H1 (cell line): ENCODE results near the gene TUBB4B. TPM values are rescaled to one million over a fixed set of nuclear protein-coding genes. Genes with fewer than 3 reads are reported as not detected.
A peak's percentile ranks its signal among the peaks of the same experiment; 100 is the strongest.

Experiments
- CTCF ChIA-PET: fragments of 300-600 bp; sonication (Branson Sonifier 250); formaldehyde crosslinking; loops from one replicate; lab custom pipeline; 2021; ENCODE audit not compliant: partially characterized antibody; lab: Charles Lee
- POLR2A ChIA-PET: fragments of 300-600 bp; sonication (Branson Sonifier 250); formaldehyde crosslinking; loops from one replicate; lab custom pipeline; 2021; ENCODE audit warnings: inconsistent platforms; ENCODE audit not compliant: partially characterized antibody; lab: Charles Lee
- DNase-seq, 2 experiments: peaks; one replicate each; pipeline versions ENCODE4 v3.0.0 to v3.0.0-alpha.2; 2010 to 2022; ENCODE audit warnings: low spot score in 2 of 2, low read depth in 1 of 2, mixed read lengths in 1 of 2
- FAIRE-seq: peaks from 2 replicates; lab custom pipeline; 2011; peaks lifted over from hg19 to GRCh38; lab: Jason Lieb, UNC
- H2AFZ ChIP-seq: 2 replicates; pipeline ENCODE4 v1.8.1; 2012; ENCODE audit warnings: low read length, inconsistent platforms
- H2AK5ac ChIP-seq: 2 replicates; pipeline ENCODE4 v1.6.1; 2013; ENCODE audit warnings: low read depth, low read length
- H2BK120ac ChIP-seq: replicated peaks from 2 replicates; pipeline ENCODE3; 2013; ENCODE audit warnings: low read depth, low read length, inconsistent platforms
- H2BK12ac ChIP-seq: 2 replicates; pipeline ENCODE4 v1.6.1; 2013; ENCODE audit warnings: low read depth, low read length
- H2BK15ac ChIP-seq: 2 replicates; pipeline ENCODE4 v1.6.1; 2013; ENCODE audit warnings: low read length
- H2BK20ac ChIP-seq: 2 replicates; pipeline ENCODE4 v1.6.1; 2013; ENCODE audit warnings: low read length
- H2BK5ac ChIP-seq: 2 replicates; pipeline ENCODE4 v1.6.1; 2013; ENCODE audit warnings: low read depth, low read length
- H3K14ac ChIP-seq: 2 replicates; pipeline ENCODE4 v1.6.1; 2013; ENCODE audit warnings: inconsistent platforms; ENCODE audit not compliant: insufficient read length
- H3K18ac ChIP-seq: 2 replicates; pipeline ENCODE4 v1.6.1; 2013; ENCODE audit warnings: low read length; ENCODE audit errors: extremely low read depth
- H3K23ac ChIP-seq: 2 replicates; pipeline ENCODE4 v1.6.1; 2013; ENCODE audit warnings: inconsistent platforms; ENCODE audit not compliant: insufficient read length
- H3K23me2 ChIP-seq: 2 replicates; pipeline ENCODE4 v1.6.1; 2013; ENCODE audit warnings: low read depth, low read length
- H3K27ac ChIP-seq: 2 replicates; pipeline ENCODE4 v1.6.1; 2011; ENCODE audit warnings: low read depth, low read length, inconsistent platforms
- H3K27me3 ChIP-seq, 4 experiments: replicated peaks in 1 of 4; 1 replicate in 1 of 4; 2 replicates in 3 of 4; pipeline versions ENCODE4 v1.6.1 to v1.8.1; 2011 to 2013; ENCODE audit warnings: low read length in 3 of 4, mild to moderate bottlenecking in 3 of 4, inconsistent platforms in 2 of 4, mixed read lengths in 2 of 4, moderate library complexity in 1 of 4; ENCODE audit not compliant: control insufficient read depth in 3 of 4, insufficient read depth in 3 of 4; ENCODE audit errors: extremely low read depth in 1 of 4
- H3K36me3 ChIP-seq, 4 experiments: 2 replicates each; pipeline versions ENCODE4 v1.6.1 to v1.8.1; 2011 to 2013; ENCODE audit warnings: mild to moderate bottlenecking in 4 of 4, low read length in 3 of 4, moderate library complexity in 2 of 4, control low read depth in 1 of 4, inconsistent platforms in 1 of 4; ENCODE audit not compliant: insufficient read depth in 4 of 4, control insufficient read depth in 2 of 4
- H3K4ac ChIP-seq: replicated peaks from 2 replicates; pipeline ENCODE3; 2013; ENCODE audit warnings: low read length, low read depth, mixed read lengths, inconsistent platforms; ENCODE audit not compliant: insufficient read length
- H3K4me1 ChIP-seq, 4 experiments: replicated peaks in 1 of 4; 1 replicate in 1 of 4; 2 replicates in 3 of 4; pipeline versions ENCODE4 v1.6.1 to v1.8.1; 2011 to 2013; ENCODE audit warnings: low read length in 3 of 4, inconsistent platforms in 2 of 4, mixed read lengths in 1 of 4; ENCODE audit not compliant: insufficient read depth in 4 of 4, control insufficient read depth in 3 of 4
- H3K4me2 ChIP-seq, 2 experiments: 2 replicates each; pipeline versions ENCODE4 v1.6.1 to v1.8.1; 2011 to 2013; ENCODE audit warnings: low read depth in 2 of 2, low read length in 2 of 2, control low read depth in 1 of 2, inconsistent platforms in 1 of 2, mild to moderate bottlenecking in 1 of 2; ENCODE audit not compliant: insufficient read depth in 1 of 2
- H3K4me3 ChIP-seq, 4 experiments: fragments of 200-600, 300-600 bp in 1 of 4; sonication (generic), shearing (Covaris generic), sonication (Bioruptor Twin) in 1 of 4; 2 replicates each; pipeline versions ENCODE4 v1.5.1 to v1.8.1; 2011 to 2016; ENCODE audit warnings: low read length in 4 of 4, low read depth in 3 of 4, control low read depth in 2 of 4, inconsistent platforms in 2 of 4, mild to moderate bottlenecking in 2 of 4, mixed read lengths in 1 of 4, moderate library complexity in 1 of 4; ENCODE audit not compliant: insufficient read depth in 2 of 4; ENCODE audit errors: extremely low read depth in 1 of 4
- H3K56ac ChIP-seq: replicated peaks from 2 replicates; pipeline ENCODE3; 2013; ENCODE audit warnings: low read depth, mild to moderate bottlenecking, mixed read lengths, low read length, inconsistent platforms; ENCODE audit not compliant: insufficient read length
- H3K79me1 ChIP-seq: 2 replicates; pipeline ENCODE4 v1.6.1; 2013; ENCODE audit warnings: low read depth, low read length, control low read depth
- H3K79me2 ChIP-seq, 2 experiments: 2 replicates each; pipeline versions ENCODE4 v1.6.1 to v1.8.1; 2012 to 2013; ENCODE audit warnings: low read length in 2 of 2, mild to moderate bottlenecking in 2 of 2, inconsistent platforms in 1 of 2; ENCODE audit not compliant: insufficient read depth in 2 of 2, control insufficient read depth in 1 of 2
- H3K9ac ChIP-seq, 4 experiments: replicated peaks in 1 of 4; 1 replicate in 1 of 4; 2 replicates in 3 of 4; pipeline versions ENCODE4 v1.6.1 to v1.8.1; 2011 to 2013; ENCODE audit warnings: low read depth in 3 of 4, low read length in 3 of 4, control low read depth in 2 of 4, mild to moderate bottlenecking in 2 of 4, moderate library complexity in 2 of 4, inconsistent platforms in 1 of 4; ENCODE audit errors: extremely low read depth in 1 of 4
- H3K9me3 ChIP-seq, 2 experiments: 2 replicates each; pipeline versions ENCODE4 v1.6.1 to v1.8.1; 2012 to 2013; ENCODE audit warnings: mild to moderate bottlenecking in 2 of 2, moderate library complexity in 2 of 2, control low read depth in 1 of 2, inconsistent platforms in 1 of 2, low read depth in 1 of 2, low read length in 1 of 2, mixed read lengths in 1 of 2; ENCODE audit not compliant: insufficient read depth in 2 of 2
- H4K20me1 ChIP-seq, 2 experiments: replicated peaks in 1 of 2; 2 replicates each; pipeline versions ENCODE3 to v1.8.1; 2011 to 2013; ENCODE audit warnings: inconsistent platforms in 2 of 2, low read length in 2 of 2, mild to moderate bottlenecking in 1 of 2; ENCODE audit not compliant: insufficient read depth in 2 of 2, control insufficient read depth in 1 of 2
- H4K5ac ChIP-seq: 2 replicates; pipeline ENCODE4 v1.6.1; 2013; ENCODE audit warnings: low read length, low read depth, mixed read lengths, inconsistent platforms; ENCODE audit not compliant: insufficient read length
- H4K8ac ChIP-seq: 2 replicates; pipeline ENCODE4 v1.8.0; 2013; ENCODE audit warnings: mild to moderate bottlenecking, moderate library complexity, low read length, inconsistent platforms; ENCODE audit not compliant: insufficient read depth; ENCODE audit errors: extremely low read depth
- H4K91ac ChIP-seq: replicated peaks from 2 replicates; pipeline ENCODE3; 2013; ENCODE audit warnings: low read length, mixed read lengths, inconsistent platforms; ENCODE audit not compliant: insufficient read length
- BRCA1 ChIP-seq: IDR thresholded peaks from 2 replicates; pipeline ENCODE4 v1.6.1; 2012; ENCODE audit warnings: low read depth, low read length, improper control_type of control experiment
- WGBS, 2 experiments: shearing (Covaris generic) in 1 of 2; methylation state at CpG; one replicate each; pipeline versions ENCODE4 v1.1.6 to v1.1.7; 2013 to 2015; ENCODE audit warnings: low lambda C conversion rate in 2 of 2, mixed read lengths in 2 of 2, inconsistent platforms in 1 of 2, low coverage in 1 of 2, missing lambda C conversion rate in 1 of 2; ENCODE audit not compliant: insufficient replicate concordance in 2 of 2, insufficient coverage in 1 of 2, insufficient read length in 1 of 2; ENCODE audit errors: extremely low coverage in 1 of 2, missing lambda C conversion rate in 1 of 2; 5-methylcytosine and 5-hydroxymethylcytosine counted together
- polyA plus RNA-seq, 7 experiments: library from polyadenylated mRNA; depleted of rRNA in 3 of 7; stranded (reverse) in 5 of 7; unstranded in 2 of 7; fragments of >200 nt in 5 of 7; fragments of 200-250 nt in 2 of 7; gene quantifications; 1 replicate in 5 of 7; 2 replicates in 1 of 7; 4 replicates in 1 of 7; pipeline versions ENCODE4 v1.2.1 to v1.2.3, GENCODE V29; 2011 to 2013; ENCODE audit warnings: missing spikeins in 2 of 7, mixed read lengths in 2 of 7
- total RNA-seq: library from RNA; stranded (reverse); fragmentation: NEBNext Ultra II Directional; extraction: Animal tissue kit (Norgen Biotek cat#: 25700); gene quantifications from 2 replicates; pipeline ENCODE4 v1.2.1, GENCODE V29; 2021
- TF ChIP-seq, protein P1 (sequence below): IDR thresholded peaks from 2 replicates; pipeline ENCODE4 v1.6.1; 2012; ENCODE audit warnings: inconsistent platforms

Gene TUBB4B
- total and polyA plus RNA-seq, 2 of the 8 experiments (the other 6 are each of a cell fraction or from before 2014, with no cell fraction given), result 280 to 307 TPM

DNA sequence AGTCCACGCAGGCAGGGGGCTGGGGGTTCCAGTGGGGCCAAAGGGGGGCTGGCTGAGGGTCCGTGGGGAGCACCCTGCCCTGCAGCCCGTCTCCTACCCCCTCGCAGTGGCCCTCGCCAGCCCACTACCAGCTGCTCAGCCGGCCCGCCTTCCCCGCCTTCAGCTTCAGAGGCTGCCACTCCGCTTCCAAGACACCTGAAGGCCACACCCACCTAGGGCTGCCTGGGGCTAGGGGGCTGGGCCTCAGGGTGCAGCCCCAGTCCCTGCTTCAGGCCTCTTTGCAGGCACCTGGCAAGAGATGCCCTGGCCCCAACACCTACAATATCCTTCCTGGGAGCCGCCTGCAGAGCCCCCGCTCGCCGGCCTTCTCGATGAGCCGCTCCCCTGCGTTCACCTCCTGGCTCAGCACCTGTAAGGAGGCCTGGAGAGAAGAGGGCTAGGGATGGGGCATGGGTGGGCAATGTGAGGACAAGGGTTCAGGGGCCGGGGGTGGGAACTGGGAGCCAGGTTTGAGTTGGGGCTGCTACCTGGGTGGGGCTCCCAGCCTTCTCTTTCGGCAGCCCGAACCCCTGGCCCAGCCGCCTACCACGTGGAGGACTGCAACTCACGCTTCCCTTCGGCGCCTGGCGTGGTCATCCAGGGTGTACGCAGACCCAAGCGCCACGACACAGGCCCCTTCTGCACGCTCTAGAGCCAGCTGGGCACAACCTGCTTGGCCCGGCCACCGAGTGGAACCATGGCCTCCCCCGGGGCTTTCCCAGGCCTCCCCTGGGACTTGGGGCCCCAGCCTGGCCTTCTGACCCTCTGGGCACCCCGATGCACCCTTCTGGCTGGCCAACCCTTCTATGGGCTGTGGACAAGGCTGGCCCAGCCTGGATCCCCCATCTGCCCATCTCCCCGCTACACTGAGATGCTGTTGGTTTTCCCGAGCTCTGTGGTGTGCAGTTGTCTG, 11.7 kb downstream of the TUBB4B start:
- DNase-seq (no peak), FAIRE-seq (no peak)
- ChIA-PET CTCF (interaction anchor here (0.6 to 2.5 kb wide), 16 partner anchors 8 to 223 kb away, joined by 3 to 28 read pairs (median 4); partner anchors contain the start of genes RNF224, TOR4A and TUBB4B), POLR2A (interaction anchor here (47.8 to 69.9 kb wide), 2 partner anchors 4 to 18 kb away, joined by 1462 read pairs; partner anchors contain the start of genes CYSRT1, NDOR1, NELFB and RNF208)
- Histone ChIP-seq H4K20me1 (peaks cover 0 to 5% of the 10 kb centered on the region in 2 experiments), H3K18ac (no peak overlapping the region), H3K4me2 (peak overlapping the region in 1 of 2 experiments; percentile 28; a peak in 1 of 4 replicates), H3K14ac (no peak overlapping the region), H2AFZ (no peak overlapping the region), H3K4me1 (peaks cover 0 to 21% (median 16%) of the 10 kb centered on the region in 4 experiments; a peak in 5 of 7 replicates), H2BK5ac (no peak overlapping the region), H4K91ac (no peak overlapping the region), H3K23ac (no peak overlapping the region), H2BK20ac (no peak overlapping the region), H3K4ac (no peak overlapping the region), H3K79me2 (peaks cover 0 to 13% of the 10 kb centered on the region in 2 experiments; a peak in 2 of 4 replicates), H2BK120ac (no peak overlapping the region), H3K4me3 (no peak overlapping the region), H3K9me3 (no peaks in the 10 kb centered on the region), H2BK12ac (0 out of 2 replicates have a peak overlapping the region, but pooled peaks have one; percentile 7), H4K8ac (peak overlapping the region; percentile 0; the same call in 1 of the 2 replicates), H3K56ac (no peak overlapping the region), H3K27ac (no peak overlapping the region), H3K23me2 (peaks cover 14% of the 10 kb centered on the region; the same call in 1 of the 2 replicates), H3K79me1 (peaks cover 9% of the 10 kb centered on the region), H3K36me3 (peaks cover 0 to 9% (median 4%) of the 10 kb centered on the region in 4 experiments; a peak in 2 of 8 replicates), H3K9ac (no peak overlapping the region), H3K27me3 (peaks cover 0 to 7% (median 0%) of the 10 kb centered on the region in 4 experiments; a peak in 3 of 7 replicates), H4K5ac (no peak overlapping the region), H2AK5ac (no peak overlapping the region), H2BK15ac (no peak overlapping the region)
- WGBS, 2 experiments, result 85% methylated on average over 28 of the region's 35 CpGs; no CpG with 5 or more reads in 1 of the 2 experiments
- TF ChIP-seq, protein P1, sequence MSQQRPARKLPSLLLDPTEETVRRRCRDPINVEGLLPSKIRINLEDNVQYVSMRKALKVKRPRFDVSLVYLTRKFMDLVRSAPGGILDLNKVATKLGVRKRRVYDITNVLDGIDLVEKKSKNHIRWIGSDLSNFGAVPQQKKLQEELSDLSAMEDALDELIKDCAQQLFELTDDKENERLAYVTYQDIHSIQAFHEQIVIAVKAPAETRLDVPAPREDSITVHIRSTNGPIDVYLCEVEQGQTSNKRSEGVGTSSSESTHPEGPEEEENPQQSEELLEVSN, result 0 out of 2 replicates have a peak, but pooled peaks have one; percentile 34
- no peak for TF ChIP-seq BRCA1
